Neuronal stem cell (in vitro differentiated cells): Measurements from ENCODE around the gene NETO2.

Experiments
- DNase-seq: peaks from one replicate; pipeline ENCODE4 v3.0.0-alpha.2; 2013; ENCODE audit warnings: low spot score
- H2AFZ ChIP-seq: one replicate; pipeline ENCODE4 v1.6.1; 2013; ENCODE audit warnings: mild to moderate bottlenecking, low read length, inconsistent platforms
- H2AK5ac ChIP-seq: 2 replicates; pipeline ENCODE4 v1.6.1; 2013; ENCODE audit warnings: low read depth, mild to moderate bottlenecking, inconsistent platforms, low read length, moderate library complexity, mixed read lengths
- H2BK120ac ChIP-seq: 2 replicates; pipeline ENCODE4 v1.6.1; 2013; ENCODE audit warnings: low read depth, mild to moderate bottlenecking, inconsistent platforms, low read length, moderate library complexity, mixed read lengths
- H2BK12ac ChIP-seq: one replicate; pipeline ENCODE4 v1.6.1; 2013; ENCODE audit warnings: low read length, inconsistent platforms
- H2BK15ac ChIP-seq: 2 replicates; pipeline ENCODE4 v1.6.1; 2013; ENCODE audit warnings: mild to moderate bottlenecking, low read length, inconsistent platforms, mixed read lengths
- H2BK5ac ChIP-seq: one replicate; pipeline ENCODE4 v1.6.1; 2013; ENCODE audit warnings: inconsistent platforms, mild to moderate bottlenecking, low read length, moderate library complexity
- H3K14ac ChIP-seq: one replicate; pipeline ENCODE4 v1.6.1; 2013; ENCODE audit warnings: low read length, inconsistent platforms
- H3K18ac ChIP-seq: 2 replicates; pipeline ENCODE4 v1.6.1; 2013; ENCODE audit warnings: low read length, inconsistent platforms
- H3K23ac ChIP-seq: 2 replicates; pipeline ENCODE4 v1.6.1; 2013; ENCODE audit warnings: low read depth, mild to moderate bottlenecking, mixed read lengths, low read length, inconsistent platforms; ENCODE audit not compliant: poor library complexity
- H3K27ac ChIP-seq: replicated peaks from 3 replicates; pipeline ENCODE4 v1.5.1; 2013; ENCODE audit warnings: low read length, inconsistent platforms
- H3K27me3 ChIP-seq, 3 experiments: 2 replicates each; pipeline ENCODE4 v1.6.1; 2013; ENCODE audit warnings: low read length in 3 of 3, mild to moderate bottlenecking in 2 of 3, inconsistent platforms in 1 of 3, low read depth in 1 of 3, mixed read lengths in 1 of 3, moderate library complexity in 1 of 3; ENCODE audit not compliant: control insufficient read depth in 3 of 3, insufficient read depth in 3 of 3
- H3K36me3 ChIP-seq, 2 donors: replicated peaks in 1 of 2; 2 replicates each; pipeline ENCODE4 v1.6.1; 2013; ENCODE audit warnings: low read length in 2 of 2; ENCODE audit not compliant: control insufficient read depth in 2 of 2, insufficient read depth in 2 of 2
- H3K4ac ChIP-seq: 2 replicates; pipeline ENCODE4 v1.6.1; 2013; ENCODE audit warnings: inconsistent platforms, mild to moderate bottlenecking, low read length, moderate library complexity
- H3K4me1 ChIP-seq, 2 donors: 1 replicate in 1 of 2; 2 replicates in 1 of 2; pipeline ENCODE4 v1.6.1; 2013; ENCODE audit warnings: low read length in 2 of 2, low read depth in 1 of 2; ENCODE audit not compliant: control insufficient read depth in 2 of 2, insufficient read depth in 1 of 2
- H3K4me2 ChIP-seq: one replicate; pipeline ENCODE4 v1.6.1; 2013; ENCODE audit warnings: mild to moderate bottlenecking, low read length, inconsistent platforms; ENCODE audit not compliant: insufficient read depth, poor library complexity, severe bottlenecking
- H3K4me3 ChIP-seq, 2 donors: 2 replicates each; pipeline ENCODE4 v1.5.1; 2013; ENCODE audit warnings: low read length in 2 of 2, mild to moderate bottlenecking in 2 of 2, inconsistent platforms in 1 of 2, moderate library complexity in 1 of 2
- H3K79me1 ChIP-seq: one replicate; pipeline ENCODE4 v1.6.1; 2013; ENCODE audit warnings: low read depth, mild to moderate bottlenecking, inconsistent platforms, low read length, moderate library complexity
- H3K9ac ChIP-seq: one replicate; pipeline ENCODE4 v1.6.1; 2013; ENCODE audit warnings: mild to moderate bottlenecking, low read depth, low read length, inconsistent platforms; ENCODE audit not compliant: poor library complexity
- H3K9me3 ChIP-seq, 2 donors: replicated peaks in 1 of 2; 2 replicates each; pipeline versions ENCODE3 to v1.6.1; 2013; ENCODE audit warnings: low read length in 2 of 2, mild to moderate bottlenecking in 2 of 2, inconsistent platforms in 1 of 2, low read depth in 1 of 2, mixed read lengths in 1 of 2, moderate library complexity in 1 of 2; ENCODE audit not compliant: control insufficient read depth in 2 of 2, insufficient read depth in 1 of 2
- H4K8ac ChIP-seq: one replicate; pipeline ENCODE4 v1.6.1; 2013; ENCODE audit warnings: low read depth, mild to moderate bottlenecking, inconsistent platforms, low read length, moderate library complexity
- H4K91ac ChIP-seq: one replicate; pipeline ENCODE4 v1.6.1; 2013; ENCODE audit warnings: low read length, low read depth, mild to moderate bottlenecking, inconsistent platforms; ENCODE audit not compliant: poor library complexity
- WGBS, 2 donors: extraction: QIAGEN DNeasy Blood & Tissue Kit; methylation state at CpG; one replicate each; pipeline ENCODE4 v1.1.7; 2013; ENCODE audit warnings: missing lambda C conversion rate in 2 of 2, mixed read lengths in 1 of 2; ENCODE audit not compliant: insufficient read length in 2 of 2, insufficient replicate concordance in 1 of 2; ENCODE audit errors: extremely low coverage in 2 of 2; 5-methylcytosine and 5-hydroxymethylcytosine counted together

NETO2 gene

DNA sequence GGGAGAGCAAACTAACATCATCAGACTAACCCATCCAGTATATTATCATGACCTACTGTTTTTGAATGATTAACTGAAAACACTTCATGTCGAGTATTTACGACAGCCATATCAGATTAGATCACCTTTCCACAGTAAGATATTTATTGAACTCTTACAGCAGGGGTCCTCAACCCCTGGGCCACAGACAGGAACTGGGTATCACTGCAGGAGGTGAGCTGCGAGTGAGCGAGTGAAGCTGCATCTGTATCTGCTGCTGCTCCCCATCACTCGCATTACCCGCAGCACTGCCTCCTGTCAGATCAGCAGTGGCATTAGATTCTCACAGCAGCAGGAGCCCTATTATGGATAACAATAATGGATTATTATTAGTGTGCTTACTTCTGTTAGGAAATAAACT lies 59.5 kb downstream of the NETO2 start:
- peaks cover 7 to 78% of the 10 kb centered on the region in 2 donors for H3K36me3 ChIP-seq
- no peak overlapping the region for H4K91ac ChIP-seq
- H3K27ac ChIP-seq, result no peak overlapping the region
- no peak overlapping the region for H3K18ac ChIP-seq
- no peak overlapping the region for H4K8ac ChIP-seq
- no peak overlapping the region for H2AK5ac ChIP-seq
- H3K9me3 ChIP-seq, result peaks cover 0 to 8% of the 10 kb centered on the region in 2 donors
- H2BK120ac ChIP-seq, result no peak overlapping the region
- H2AFZ ChIP-seq, result no peak overlapping the region
- H3K4me1 ChIP-seq, result peaks cover 4 to 9% of the 10 kb centered on the region in 2 donors
- H2BK12ac ChIP-seq, result no peak overlapping the region
- no peak overlapping the region for H3K4me3 ChIP-seq
- no peak overlapping the region for H2BK15ac ChIP-seq
- peaks cover 2% of the 10 kb centered on the region for H3K79me1 ChIP-seq
- no peak overlapping the region for H3K9ac ChIP-seq
- H3K14ac ChIP-seq, result no peak overlapping the region
- WGBS, 2 donors, result no CpG with 5 or more reads among the region's 6 CpGs
- no peak overlapping the region for H3K4me2 ChIP-seq
- no peaks in the 10 kb centered on the region for H3K27me3 ChIP-seq
- no peak for DNase-seq
- no peak overlapping the region for H3K4ac ChIP-seq
- H3K23ac ChIP-seq, result no peak overlapping the region
- H2BK5ac ChIP-seq, result no peak overlapping the region

DNA sequence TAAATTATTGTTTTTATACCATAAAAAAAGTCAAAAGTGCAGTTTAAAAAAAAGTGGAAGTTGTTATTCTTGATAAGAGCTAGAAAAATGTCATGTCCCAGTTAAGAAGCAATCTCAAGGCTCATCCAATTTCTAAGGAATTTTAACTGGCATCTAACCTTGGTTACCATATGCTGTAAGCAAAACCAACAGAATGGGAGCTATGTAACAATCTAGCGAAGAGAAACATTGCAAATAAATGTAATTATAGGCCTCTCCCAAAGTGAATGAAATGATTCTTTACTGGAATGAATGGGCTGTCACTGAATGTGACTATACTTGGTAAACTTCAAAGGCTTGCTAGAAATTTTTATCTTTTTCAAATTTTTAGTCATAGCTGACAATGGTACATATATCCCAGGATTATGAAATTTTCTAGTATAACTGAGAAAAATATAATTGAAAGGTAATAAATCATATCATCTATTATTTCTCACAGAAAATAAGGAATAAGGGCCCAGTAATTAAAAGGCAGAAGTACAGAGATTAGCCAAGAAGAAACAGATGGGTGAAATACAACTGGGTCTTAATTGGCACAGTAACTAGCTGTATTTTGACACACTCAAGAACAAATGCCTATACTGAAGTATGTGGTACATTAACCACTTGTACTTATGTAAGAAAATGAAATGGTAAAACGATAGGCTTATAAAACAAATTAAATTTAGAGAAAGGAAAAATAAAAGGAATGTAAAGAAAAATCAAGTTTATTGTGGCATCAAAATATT lies 61.5 kb downstream of the NETO2 start:
- Histone ChIP-seq H3K4me2 (no peak overlapping the region), H3K4me3 (no peak overlapping the region), H3K36me3 (peaks cover 5 to 61% of the 10 kb centered on the region in 2 donors), H3K4ac (no peak overlapping the region), H3K27me3 (no peaks in the 10 kb centered on the region), H3K79me1 (no peaks in the 10 kb centered on the region), H2BK5ac (no peak overlapping the region), H3K9me3 (peaks cover 0 to 8% of the 10 kb centered on the region in 2 donors), H3K14ac (no peak overlapping the region), H2AK5ac (no peak overlapping the region), H2AFZ (no peak overlapping the region), H2BK12ac (no peak overlapping the region), H3K23ac (no peak overlapping the region), H3K27ac (no peak overlapping the region), H3K4me1 (peaks cover 4 to 9% of the 10 kb centered on the region in 2 donors), H4K91ac (no peak overlapping the region), H2BK120ac (no peak overlapping the region), H2BK15ac (no peak overlapping the region), H4K8ac (no peak overlapping the region), H3K18ac (no peak overlapping the region), H3K9ac (no peak overlapping the region)
- 100% methylated on average over 1 of the region's 2 CpGs; no CpG with 5 or more reads in 1 of the 2 donors for WGBS, 2 donors
- DNase-seq, result no peak

DNA sequence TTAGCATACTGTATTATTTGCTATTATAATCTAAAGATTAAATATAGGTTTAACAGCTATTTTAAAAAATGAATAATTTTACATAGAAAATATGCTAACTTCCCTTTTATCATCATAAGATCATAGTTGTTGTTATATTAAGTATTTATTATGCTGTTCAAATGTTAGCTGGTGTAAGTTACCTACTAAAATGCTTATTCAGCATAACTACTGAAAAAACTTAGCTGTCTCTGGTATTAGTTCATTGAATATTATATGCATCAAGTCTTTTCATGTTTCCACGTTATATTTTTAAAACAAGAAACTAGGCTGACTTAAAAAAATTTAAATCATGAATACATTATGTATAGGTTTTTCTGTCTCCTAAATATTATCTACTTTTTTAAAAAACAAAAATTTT lies 62.6 kb downstream of the NETO2 start:
- Histone ChIP-seq H4K8ac (no peak overlapping the region), H3K14ac (no peak overlapping the region), H3K27ac (no peak overlapping the region), H3K79me1 (no peaks in the 10 kb centered on the region), H3K9ac (no peak overlapping the region), H2AK5ac (no peak overlapping the region), H3K4ac (no peak overlapping the region), H3K23ac (no peak overlapping the region), H3K4me1 (peaks cover 4 to 9% of the 10 kb centered on the region in 2 donors), H3K36me3 (peaks cover 5 to 51% of the 10 kb centered on the region in 2 donors), H3K4me3 (no peak overlapping the region), H3K9me3 (peaks cover 0 to 8% of the 10 kb centered on the region in 2 donors), H2BK12ac (no peak overlapping the region), H2BK120ac (no peak overlapping the region), H2BK5ac (no peak overlapping the region), H3K18ac (no peak overlapping the region), H2BK15ac (no peak overlapping the region), H3K4me2 (no peak overlapping the region), H2AFZ (no peak overlapping the region), H3K27me3 (no peaks in the 10 kb centered on the region), H4K91ac (no peak overlapping the region)
- no peak for DNase-seq
- no CpG with 5 or more reads among the region's 1 CpG for WGBS, 2 donors

DNA sequence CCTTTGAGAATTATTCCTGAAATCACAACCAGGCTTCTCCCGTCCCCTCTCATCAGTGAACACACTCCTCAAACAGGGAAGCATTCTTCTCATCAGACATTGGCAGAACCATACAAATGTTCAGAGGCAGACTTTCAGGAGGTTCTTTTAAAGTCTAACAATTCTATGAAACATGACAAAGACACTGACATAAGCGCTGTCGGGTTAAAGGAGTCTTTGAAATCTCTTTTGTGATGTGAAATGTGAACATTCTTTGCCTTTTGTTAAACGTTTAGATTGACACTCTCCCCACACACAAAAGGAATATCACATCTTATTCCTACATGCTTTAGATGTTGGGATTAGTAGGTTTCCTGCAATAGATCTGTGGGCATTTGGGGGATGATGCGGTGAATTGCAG lies 63.9 kb downstream of the NETO2 start:
- Histone ChIP-seq H3K27me3 (no peaks in the 10 kb centered on the region), H3K9ac (no peak overlapping the region), H3K36me3 (peaks cover 5 to 39% of the 10 kb centered on the region in 2 donors), H2AFZ (no peak overlapping the region), H3K18ac (no peak overlapping the region), H2BK120ac (no peak overlapping the region), H3K4me3 (no peak overlapping the region), H3K9me3 (peaks cover 0 to 2% of the 10 kb centered on the region in 2 donors), H3K4me1 (peaks cover 4 to 9% of the 10 kb centered on the region in 2 donors), H2AK5ac (no peak overlapping the region), H3K14ac (no peak overlapping the region), H3K4ac (no peak overlapping the region), H3K4me2 (no peak overlapping the region), H2BK12ac (no peak overlapping the region), H3K23ac (no peak overlapping the region), H2BK5ac (no peak overlapping the region), H3K27ac (no peak overlapping the region), H4K8ac (no peak overlapping the region), H3K79me1 (no peaks in the 10 kb centered on the region), H2BK15ac (no peak overlapping the region), H4K91ac (no peak overlapping the region)
- WGBS, 2 donors, result no CpG with 5 or more reads among the region's 5 CpGs
- peak; percentile 32 for DNase-seq
